Stromal cell of bone marrow (primary cell): ENCODE measurements around the gene TJP1.
"Not testable (repeated sequence)": the region's sequence is repeated elsewhere in the genome, so short reads cannot be mapped to it uniquely, and the experiment has no call there.

Experiments used
- DNase-seq: peaks from one replicate; pipeline ENCODE4 v3.0.0-alpha.2; 2012; ENCODE audit warnings: low read depth

Gene TJP1

DNA sequence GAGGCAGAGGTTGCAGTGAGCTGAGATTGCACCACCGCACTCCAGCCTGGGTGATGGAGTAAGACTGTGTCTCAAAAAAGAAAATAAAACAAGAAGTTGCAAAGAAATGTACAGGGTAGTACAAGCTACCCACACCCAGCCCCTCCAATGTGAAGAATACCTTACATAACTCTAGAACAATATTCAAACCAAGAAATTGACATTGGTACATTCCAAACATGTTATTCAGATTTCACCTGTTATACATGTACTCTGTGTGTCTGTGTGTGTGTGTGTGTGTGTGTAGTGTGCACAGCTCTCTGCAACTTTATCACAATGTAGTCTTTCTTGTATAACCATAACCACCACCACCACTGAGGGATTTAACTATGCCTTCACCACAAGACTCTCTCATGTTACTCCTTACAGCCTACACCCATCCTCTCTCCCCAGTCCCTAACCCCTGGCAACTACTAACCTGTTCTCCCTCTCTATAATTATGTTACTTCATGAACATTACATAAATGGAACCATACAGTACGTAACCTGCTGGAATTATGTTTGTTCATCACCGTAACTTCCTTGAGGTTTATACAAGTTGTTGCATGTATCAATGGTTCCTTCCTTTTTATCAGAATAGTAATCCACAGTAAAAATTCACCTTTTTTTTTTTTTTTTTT, 16.2 kb upstream of the TJP1 start:
- no peak for DNase-seq

- DNase-seq: peak; percentile 52
Measured at GRCh38 chr15:29835301-29835700, 13.0 kb upstream of the TJP1 start.

DNA sequence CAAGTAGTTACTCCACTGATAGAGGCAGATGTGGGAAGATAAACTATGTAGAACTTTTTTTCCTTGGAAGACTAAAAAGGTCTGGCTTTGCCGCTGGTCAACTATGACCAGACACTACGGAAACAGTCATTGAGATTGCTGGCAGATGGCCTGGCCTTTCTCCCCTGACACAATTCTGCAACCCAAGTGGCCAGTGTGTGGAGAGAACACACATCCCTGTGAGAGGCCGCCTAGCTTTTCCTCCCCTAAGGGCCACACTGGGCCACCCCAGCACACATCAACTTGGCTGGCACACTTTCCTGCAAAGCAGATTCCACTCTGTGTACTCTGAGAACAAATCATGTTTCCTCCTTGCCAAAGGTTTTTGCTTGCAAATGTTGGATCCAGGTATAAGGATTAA, 10.4 kb upstream of the TJP1 start:
- no peak for DNase-seq

- DNase-seq: no peak
Measured at GRCh38 chr15:29826908-29827820, 4.9 kb upstream of the TJP1 start.

DNA sequence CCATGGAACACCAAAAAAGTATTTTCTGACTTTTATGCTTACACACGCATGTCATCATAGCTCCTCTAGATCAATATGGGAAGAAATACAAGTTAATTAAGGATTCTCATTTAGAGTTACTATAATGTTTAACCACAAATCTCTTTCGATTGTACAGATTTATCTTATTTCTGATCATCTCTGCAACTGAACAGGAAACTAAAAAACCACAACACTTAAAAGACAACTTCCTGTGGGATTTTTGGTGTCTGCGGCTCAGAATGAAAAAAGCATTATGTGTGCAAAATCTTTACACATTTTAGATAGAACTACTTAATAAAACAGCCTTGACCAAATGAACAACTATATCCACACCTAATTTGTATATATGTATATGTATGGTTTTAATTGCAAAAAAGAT, 3.0 kb upstream of the TJP1 start:
- DNase-seq: no peak

- DNase-seq: peak; percentile 54
Measured at GRCh38 chr15:29822684-29823459, 604 bp upstream of the TJP1 start.

GRCh38 chr15:29821416-29822099, 710 bp downstream of the TJP1 start:
- DNase-seq: peak; percentile 54

- no peak for DNase-seq
Measured at GRCh38 chr15:29820394-29821154, 1.7 kb downstream of the TJP1 start.

GRCh38 chr15:29819979-29820378, 2.3 kb downstream of the TJP1 start:
- DNase-seq: no peak

- DNase-seq: no peak
Measured at GRCh38 chr15:29818141-29818540, 4.1 kb downstream of the TJP1 start.

DNA sequence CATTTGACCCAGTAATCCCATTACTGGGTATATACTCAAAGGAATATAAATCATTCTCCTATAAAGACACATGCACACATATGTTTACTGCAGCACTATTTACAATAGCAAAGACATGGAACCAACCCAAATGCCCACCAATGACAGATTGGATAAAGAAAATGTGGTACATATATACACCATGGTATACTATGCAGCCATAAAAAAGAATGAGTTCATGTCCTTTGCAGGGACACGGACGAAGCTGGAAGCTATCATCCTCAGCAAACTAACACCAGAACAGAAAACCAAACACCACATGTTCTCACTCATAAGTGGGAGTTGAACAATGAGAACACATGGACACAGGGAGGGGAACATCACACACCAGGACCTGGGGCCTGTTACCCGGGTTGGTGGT, 4.8 kb downstream of the TJP1 start:
- DNase-seq: not testable (repeated sequence)

GRCh38 chr15:29815000-29815710, 7.1 kb downstream of the TJP1 start:
- DNase-seq: no peak

GRCh38 chr15:29813009-29813408, 9.3 kb downstream of the TJP1 start:
- DNase-seq: no peak

DNA sequence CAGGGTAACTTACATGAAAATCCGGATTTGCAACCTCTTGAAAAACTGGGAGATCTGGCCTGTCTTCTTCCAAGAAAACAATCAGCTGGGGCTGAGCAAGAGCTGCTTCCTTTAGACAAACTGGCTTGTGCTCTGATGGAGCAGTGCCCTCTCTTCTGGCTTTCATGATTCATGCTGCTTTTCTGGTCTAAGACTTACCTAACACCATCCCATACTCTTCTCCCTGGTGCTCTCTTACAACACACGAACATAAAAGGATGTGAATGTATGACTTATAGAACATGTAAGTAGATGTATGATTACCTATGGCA, 9.9 kb downstream of the TJP1 start:
- DNase-seq: peak; percentile 54

DNA sequence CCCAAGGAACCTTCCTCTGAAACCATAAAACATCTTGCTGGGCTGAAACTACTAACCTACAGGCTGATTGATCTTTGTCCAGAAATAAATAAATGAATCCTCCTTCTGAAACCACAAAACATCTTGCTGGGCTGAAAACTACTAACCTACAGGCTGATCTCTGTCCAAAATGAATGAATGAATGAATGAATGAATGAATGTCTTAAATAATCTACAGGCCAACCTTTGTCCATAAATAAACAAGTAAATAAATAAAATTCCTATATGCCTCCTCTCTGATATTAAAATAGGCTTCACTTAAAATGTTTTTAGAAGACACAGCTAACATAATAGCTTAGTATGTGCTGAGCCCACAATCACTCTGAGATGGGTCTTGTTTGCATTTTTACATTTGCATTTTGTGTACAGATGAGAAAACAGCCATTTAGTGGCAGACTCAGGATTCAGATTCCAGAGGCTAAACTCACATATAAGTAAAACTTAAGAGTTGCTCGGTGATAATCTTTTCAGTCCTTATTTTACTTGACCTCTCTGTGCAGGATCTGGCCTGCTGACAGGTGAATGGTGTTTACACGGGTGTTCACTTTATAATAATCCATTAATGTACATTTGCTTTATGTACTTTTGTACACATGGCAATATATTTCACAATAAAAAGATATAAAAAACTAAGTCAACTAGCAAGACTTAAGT, 10.4 kb downstream of the TJP1 start:
- no peak for DNase-seq

- DNase-seq: no peak
Measured at GRCh38 chr15:29805708-29806104, 16.6 kb downstream of the TJP1 start.

DNA sequence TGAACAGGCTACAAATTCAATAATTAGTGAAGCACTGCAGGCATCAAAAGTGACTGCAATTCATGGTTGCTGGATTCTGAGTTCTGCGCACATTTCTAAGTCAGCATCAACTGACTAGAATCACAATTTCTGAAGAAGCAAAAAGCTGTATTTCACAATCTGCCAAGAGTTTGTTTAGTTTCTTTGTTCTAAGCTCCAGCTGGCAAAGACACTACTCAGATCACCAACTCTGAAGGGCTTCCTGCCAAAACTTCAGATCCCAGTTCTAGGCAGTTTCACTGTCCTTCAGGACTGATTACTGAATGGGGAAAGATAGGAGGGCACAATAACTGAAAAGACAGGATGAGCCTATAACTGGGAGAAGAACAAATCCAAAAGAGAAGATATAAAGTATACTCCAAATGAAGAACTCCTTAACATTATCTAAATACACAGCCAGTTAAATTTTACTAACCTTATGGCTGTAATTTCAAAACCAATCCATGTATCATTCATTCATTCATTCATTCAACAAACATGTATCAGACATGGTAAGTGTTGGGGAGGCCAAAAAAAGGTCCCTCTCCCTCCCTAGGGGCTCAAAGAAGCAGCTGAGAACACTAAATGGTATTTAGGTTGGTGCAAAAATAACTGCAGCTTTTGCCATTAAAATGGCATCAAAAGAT, 17.1 kb downstream of the TJP1 start:
- peak; percentile 86 for DNase-seq

DNA sequence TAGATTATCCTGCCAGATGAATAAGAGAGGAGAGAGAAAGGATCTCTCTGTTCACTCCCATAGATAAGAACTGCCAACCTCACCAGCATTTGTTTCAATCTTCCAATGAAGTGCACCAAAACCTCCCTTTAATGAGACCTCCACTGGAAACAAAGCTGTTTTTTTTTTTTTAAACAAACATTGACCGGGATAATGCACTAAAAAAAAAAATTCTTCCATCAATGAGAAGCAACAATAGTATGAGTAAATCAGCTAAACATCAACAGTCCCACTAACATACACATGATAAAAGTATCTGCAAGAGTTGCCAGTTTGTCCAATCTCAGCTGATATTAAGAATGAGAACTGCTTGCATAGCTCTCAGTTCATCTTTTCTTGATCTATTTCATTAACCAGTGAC, 19.9 kb downstream of the TJP1 start:
- DNase-seq: no peak

DNA sequence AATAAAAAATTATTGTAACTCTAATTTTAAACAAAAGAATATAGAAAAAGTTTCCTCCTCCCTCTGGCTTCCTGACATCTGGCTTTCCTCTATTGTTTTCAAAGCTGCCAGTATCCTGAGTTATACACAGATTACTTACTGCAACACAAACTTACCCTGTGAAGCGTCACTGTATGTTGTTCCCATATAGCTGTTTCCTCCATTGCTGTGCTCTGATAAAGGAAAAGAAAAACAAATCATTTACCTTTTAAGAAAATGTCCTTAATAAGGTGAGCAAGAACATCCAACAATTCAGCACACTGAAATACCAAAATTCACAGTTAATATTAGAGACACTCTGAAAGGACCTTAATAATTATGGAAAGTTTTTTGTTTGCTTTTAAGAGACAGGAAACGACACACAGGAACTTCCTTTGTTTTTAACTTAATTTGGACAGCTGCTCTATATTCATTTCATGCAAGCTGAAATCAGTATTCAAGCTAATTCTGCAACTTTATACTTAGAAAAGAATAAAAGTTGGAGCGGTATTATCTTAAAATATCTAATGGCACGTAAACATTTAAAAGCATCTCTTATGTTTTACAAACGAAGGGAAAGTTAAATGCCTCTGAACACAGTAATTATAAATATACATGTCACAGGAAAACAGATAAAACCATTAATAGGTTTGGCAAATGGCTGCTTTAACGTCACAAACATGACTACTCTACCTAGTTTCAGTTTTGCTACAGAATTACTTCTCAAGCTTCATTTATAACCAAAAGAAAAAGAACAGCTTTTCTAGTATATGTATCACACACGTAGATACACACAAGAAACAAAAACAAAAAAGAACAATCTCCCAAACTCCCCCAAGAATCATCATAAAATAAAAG, 21.5 kb downstream of the TJP1 start:
- no peak for DNase-seq
